Body of pancreas (tissue), 4 donors: Measurements from ENCODE around the gene CISTR.

Experiments
- POLR2A ChIP-seq, 3 donors: fragments of 450-650 bp; IDR thresholded peaks; one replicate each; pipeline ENCODE4 v1.6.1; 2016; ENCODE audit warnings: antibody characterized with exemption in 3 of 3, mild to moderate bottlenecking in 2 of 3
- TF ChIP-seq, protein P1 (sequence below), 7 experiments: fragments of 450-650 bp in 4 of 7; fragments of 200-600 bp in 3 of 7; sonication (generic) in 3 of 7; IDR thresholded peaks; one replicate each; pipeline ENCODE4 v1.5.1; 2016 to 2019; ENCODE audit warnings: antibody characterized with exemption in 7 of 7

- TF ChIP-seq, protein P1, sequence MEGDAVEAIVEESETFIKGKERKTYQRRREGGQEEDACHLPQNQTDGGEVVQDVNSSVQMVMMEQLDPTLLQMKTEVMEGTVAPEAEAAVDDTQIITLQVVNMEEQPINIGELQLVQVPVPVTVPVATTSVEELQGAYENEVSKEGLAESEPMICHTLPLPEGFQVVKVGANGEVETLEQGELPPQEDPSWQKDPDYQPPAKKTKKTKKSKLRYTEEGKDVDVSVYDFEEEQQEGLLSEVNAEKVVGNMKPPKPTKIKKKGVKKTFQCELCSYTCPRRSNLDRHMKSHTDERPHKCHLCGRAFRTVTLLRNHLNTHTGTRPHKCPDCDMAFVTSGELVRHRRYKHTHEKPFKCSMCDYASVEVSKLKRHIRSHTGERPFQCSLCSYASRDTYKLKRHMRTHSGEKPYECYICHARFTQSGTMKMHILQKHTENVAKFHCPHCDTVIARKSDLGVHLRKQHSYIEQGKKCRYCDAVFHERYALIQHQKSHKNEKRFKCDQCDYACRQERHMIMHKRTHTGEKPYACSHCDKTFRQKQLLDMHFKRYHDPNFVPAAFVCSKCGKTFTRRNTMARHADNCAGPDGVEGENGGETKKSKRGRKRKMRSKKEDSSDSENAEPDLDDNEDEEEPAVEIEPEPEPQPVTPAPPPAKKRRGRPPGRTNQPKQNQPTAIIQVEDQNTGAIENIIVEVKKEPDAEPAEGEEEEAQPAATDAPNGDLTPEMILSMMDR (IDR thresholded peaks at IDR 0.05), result no peak
- no peak for TF ChIP-seq POLR2A (IDR thresholded peaks at IDR 0.05)
These were observed 7.0 kb downstream of the CISTR start for GRCh38 chr12:53744751-53745150.
